Mammary epithelial cell (primary cell): ENCODE measurements around the gene HLA-DMB.

Experiments
- EZH2 ChIP-seq: IDR thresholded peaks from 2 replicates; pipeline ENCODE4 v1.6.1; 2012; ENCODE audit warnings: low read length, inconsistent platforms, borderline replicate concordance
- TF ChIP-seq, protein P1 (sequence below), 2 donors: IDR thresholded peaks in 1 of 2; conservative IDR thresholded peaks in 1 of 2; 2 replicates each; pipeline ENCODE4 v1.5.1; 2011 to 2012; ENCODE audit warnings: inconsistent platforms in 2 of 2, low read length in 2 of 2, mild to moderate bottlenecking in 2 of 2, control low read depth in 1 of 2, low read depth in 1 of 2; ENCODE audit not compliant: insufficient read depth in 1 of 2; ENCODE audit errors: extremely low read depth in 1 of 2

DNA sequence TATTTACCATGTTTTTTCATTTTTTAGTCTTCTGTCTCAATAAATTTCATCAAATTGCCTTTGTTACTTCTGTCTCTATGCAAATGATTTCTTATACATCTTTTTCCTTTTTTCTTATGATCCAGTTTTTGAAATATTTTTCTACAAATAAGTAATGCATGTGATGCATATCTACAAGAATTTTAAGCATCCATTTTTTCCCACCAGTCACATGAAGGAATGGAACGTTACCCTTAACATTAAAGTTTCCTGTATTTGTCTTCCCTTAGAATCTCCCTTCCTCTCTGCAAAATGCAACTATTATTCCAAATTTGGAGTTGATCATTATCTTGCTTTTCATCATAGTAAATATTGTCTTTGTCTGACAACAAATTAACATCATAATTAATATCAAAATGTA lies 51.3 kb downstream of the HLA-DMB start:
- TF ChIP-seq, protein P1, sequence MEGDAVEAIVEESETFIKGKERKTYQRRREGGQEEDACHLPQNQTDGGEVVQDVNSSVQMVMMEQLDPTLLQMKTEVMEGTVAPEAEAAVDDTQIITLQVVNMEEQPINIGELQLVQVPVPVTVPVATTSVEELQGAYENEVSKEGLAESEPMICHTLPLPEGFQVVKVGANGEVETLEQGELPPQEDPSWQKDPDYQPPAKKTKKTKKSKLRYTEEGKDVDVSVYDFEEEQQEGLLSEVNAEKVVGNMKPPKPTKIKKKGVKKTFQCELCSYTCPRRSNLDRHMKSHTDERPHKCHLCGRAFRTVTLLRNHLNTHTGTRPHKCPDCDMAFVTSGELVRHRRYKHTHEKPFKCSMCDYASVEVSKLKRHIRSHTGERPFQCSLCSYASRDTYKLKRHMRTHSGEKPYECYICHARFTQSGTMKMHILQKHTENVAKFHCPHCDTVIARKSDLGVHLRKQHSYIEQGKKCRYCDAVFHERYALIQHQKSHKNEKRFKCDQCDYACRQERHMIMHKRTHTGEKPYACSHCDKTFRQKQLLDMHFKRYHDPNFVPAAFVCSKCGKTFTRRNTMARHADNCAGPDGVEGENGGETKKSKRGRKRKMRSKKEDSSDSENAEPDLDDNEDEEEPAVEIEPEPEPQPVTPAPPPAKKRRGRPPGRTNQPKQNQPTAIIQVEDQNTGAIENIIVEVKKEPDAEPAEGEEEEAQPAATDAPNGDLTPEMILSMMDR (conservative IDR thresholded peaks at IDR 0.05 in 1 of 2, IDR thresholded peaks at IDR 0.05 in 1 of 2; ENCODE audit: extremely low read depth in 1 of 2, insufficient read depth in 1 of 2, low read depth in 1 of 2, low read length in 2 of 2) = no peak
- TF ChIP-seq EZH2 = no peak
